GM21717 (cell line): ENCODE results near the gene ZNF525.
"Not testable (repeated sequence)": the region's sequence is repeated elsewhere in the genome, so short reads cannot be mapped to it uniquely, and the experiment has no call there.

Experiments used
- ATAC-seq: cut with Tn5 transposase; IDR thresholded peaks from one replicate; pipeline ENCODE4 v1.9.1; 2021; ENCODE audit warnings: mild to moderate bottlenecking, moderate library complexity; ENCODE audit not compliant: unreplicated experiment

Gene ZNF525

DNA sequence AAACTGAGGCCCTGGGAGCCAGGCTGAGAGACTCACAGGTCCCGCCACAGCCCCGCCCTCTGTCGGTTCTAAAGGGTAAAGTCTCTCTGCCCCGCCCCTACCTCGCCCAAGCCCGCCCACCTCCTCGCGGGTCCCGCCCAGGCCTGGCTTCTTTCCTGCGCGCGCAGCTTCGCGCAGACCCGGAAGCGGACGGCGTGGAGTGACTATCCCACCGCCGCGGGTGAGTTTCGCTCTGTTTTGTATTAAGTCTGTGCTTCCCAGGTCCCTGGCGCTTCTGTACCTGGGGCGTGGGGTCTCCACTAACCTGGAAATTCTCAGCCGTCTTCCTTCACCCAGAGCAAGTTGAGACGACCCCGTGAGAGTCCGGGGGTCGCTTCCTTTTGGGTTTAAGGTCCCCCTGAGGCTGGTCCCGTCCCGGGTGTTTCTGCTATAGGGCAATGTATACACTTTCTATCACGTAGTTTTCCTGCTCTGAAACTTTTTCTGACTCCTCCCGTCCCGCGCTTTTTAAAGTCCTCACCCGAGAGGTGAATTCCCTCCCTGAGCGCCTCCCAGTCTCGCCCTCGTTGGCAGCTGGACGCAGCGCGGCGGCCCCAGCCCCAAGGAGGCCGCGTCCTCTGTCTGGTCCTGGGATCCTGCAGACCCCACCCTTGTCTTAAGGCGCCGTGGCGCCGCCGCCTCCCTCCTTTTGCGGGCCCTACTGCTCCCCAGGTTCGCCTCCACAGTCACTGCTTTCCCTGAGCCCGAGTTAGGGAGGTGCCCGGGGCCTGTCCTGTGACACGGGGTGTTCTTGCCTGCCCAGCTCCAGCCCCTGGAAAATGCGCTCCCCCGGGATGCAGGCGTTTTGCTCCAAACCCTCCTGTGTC, 29.7 kb downstream of the ZNF525 start, which contains the start of gene ZNF765:
TSS of gene ZNF765 (plus strand) at position 176 of the 866 bp plus-strand sequence. CDS start 2,867 bp downstream, outside the sequence.
- ATAC-seq: peak; percentile 82

DNA sequence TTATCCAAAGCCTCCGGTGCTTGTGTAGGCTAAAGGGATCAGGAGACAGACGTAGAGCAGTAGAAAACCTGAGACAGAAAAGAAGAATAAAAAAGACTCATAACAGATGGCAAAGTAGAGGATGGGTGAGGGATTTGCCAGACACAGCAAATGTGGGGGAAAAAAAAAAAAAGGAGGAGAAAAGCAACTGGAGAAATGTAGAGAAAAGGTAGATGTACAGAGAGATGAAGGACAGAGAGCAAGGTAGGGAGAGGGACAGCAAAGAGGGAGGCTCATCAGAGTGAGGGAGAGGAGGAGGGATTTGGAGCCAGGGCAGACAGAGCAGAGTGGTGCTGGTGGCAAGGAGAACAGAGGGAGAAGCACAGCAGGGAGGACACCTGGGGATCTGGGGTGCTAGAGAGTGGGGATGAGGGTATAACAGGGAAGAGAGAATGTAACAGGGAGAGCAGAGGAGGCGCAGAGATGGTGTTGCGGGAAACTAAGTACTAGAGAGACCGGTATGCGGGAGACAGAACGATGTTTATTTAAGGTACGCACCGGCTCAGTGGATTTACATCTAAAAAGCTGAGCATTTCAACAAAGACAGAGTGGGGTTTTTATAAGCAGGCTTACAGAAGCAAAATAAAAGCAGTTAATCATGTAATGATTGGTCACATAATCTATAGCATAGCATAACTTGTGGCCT, 30.5 kb downstream of the ZNF525 start:
- ATAC-seq: not testable (repeated sequence)

- ATAC-seq: no peak
Measured at GRCh38 chr19:53396525-53396868, 31.0 kb downstream of the ZNF525 start.

GRCh38 chr19:53397918-53398317, 32.4 kb downstream of the ZNF525 start:
- ATAC-seq: not testable (repeated sequence)

- ATAC-seq: no peak
Measured at GRCh38 chr19:53409505-53410204, 44.1 kb downstream of the ZNF525 start.

GRCh38 chr19:53420520-53421315, 55.2 kb downstream of the ZNF525 start:
- not testable (repeated sequence) for ATAC-seq

GRCh38 chr19:53422551-53422950, 57.0 kb downstream of the ZNF525 start:
- ATAC-seq: no peak

DNA sequence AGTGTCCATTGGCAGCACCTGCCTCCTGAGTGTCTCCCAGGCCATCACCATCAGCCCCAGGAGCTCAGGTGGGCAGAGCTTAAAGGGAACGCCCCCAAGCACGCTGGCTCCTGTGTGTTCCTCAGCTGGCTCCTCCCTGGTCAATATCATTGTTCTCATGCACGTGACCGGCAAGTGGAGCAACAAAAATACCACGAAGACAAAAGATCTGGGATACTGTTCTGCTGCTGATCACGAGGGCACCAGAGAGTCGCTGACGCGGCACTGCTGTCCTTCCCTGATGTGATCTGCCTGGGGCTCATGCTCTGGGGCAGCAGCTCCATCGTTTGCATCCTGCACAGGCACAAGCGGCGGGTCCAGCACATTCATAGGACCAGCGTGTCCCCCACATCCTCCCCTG, 57.6 kb downstream of the ZNF525 start:
- ATAC-seq: not testable (repeated sequence)

- not testable (repeated sequence) for ATAC-seq
Measured at GRCh38 chr19:53423680-53424079, 58.2 kb downstream of the ZNF525 start.

DNA sequence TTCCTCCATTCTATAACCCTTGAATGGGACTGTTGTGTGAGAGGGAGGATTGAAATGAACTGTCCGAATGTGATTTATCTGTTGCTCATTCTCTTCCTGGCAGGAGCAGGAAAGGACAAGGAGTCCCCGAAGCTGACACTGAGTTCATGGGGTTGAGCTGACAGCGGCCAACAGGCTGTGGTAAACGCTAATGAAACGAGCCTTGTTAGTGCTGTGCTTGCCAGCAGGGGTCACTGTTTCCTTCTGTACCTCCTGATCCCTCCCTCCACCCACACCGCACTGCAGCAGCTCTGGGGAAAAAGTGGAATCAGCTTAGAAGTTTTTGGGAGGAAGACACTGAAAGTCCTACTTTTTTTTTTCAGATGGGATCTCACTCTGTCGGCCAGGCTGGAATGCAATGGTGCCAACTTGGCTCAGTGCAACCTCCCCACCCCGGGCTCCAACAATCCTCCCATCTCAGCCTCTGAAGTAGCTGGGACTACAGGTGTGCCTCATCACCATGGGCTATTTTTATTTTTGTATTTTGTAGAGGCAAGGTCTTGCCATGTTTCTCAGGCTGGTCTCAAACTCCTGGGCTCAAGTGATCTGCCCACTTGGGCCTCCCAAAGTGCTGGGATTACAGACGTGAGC, 59.6 kb downstream of the ZNF525 start:
- no peak for ATAC-seq

- ATAC-seq: peak; percentile 89
Measured at GRCh38 chr19:53431399-53432087, 66.0 kb downstream of the ZNF525 start, which contains the start of gene ZNF761. Gene ZNF761, plus strand, starts transcription at chr19:53431984. Its CDS starts 15,285 bp downstream, at chr19:53447269.

DNA sequence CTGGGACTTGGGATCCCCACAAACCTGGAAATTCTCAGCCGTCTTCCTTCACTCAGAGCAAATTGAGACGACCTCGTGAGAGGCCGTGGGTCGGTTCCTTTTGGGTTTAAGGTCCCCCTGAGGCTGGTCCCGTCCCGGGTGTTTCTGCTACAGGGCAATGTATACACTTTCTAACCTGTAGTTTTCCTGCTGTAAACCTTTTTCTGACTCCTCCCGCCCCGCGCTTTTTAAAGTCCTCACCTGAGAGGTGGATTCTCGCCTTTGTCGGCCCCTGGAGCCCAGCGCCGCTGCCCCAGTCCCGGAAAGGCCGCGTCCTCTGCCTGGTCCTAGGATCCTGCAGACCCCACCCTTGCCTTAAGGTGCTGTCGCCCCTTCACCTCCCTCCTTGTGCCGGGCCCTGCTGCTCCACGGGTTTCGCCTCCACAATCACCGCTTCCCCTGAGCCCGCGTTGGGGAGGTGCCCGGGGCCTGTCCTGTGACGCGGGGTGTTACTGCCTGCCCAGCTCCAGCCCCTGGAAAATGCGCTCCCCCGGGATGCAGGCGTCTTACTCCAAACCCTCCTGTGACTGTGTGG, 66.7 kb downstream of the ZNF525 start:
- peak; percentile 11 for ATAC-seq
